ENCODE data around the gene GANAB.

The GANAB gene

DNA sequence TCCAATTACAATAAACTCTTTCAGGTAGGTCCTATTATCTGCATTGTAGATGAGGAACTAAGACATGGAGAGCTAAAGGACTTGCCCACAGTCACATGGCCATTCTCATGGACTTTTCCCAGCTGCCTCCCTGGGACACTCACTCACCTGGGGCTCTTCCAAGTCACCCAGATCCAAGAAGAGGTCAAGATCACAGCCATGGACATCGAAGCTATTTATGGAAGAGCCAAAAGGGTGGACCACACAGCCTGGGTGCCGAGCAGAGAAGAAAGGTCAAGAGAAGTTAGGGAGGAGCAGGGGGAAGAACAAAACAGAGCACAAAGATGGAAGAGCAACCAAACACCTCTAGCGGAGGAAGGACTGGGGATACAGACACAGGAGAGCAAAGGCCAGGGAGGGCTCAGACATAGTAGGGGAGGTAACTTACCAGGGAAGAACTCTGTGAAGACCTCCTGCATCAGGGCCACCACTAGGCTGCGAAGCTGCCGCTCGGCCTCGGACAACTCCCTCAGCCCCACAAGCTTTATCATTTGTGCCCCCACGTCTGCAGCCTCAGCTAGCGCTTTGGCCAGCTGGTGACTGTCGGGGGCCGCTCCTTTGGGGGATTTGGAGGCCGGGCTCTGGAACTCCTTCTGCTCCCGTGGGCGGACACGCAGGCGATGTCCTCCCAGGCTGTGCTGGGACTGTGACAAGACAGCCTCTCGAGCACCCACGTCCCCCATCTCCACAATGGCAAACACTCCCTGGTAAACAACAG is 65.3 kb downstream of the GANAB start:
- TF ChIP-seq, protein P1, sequence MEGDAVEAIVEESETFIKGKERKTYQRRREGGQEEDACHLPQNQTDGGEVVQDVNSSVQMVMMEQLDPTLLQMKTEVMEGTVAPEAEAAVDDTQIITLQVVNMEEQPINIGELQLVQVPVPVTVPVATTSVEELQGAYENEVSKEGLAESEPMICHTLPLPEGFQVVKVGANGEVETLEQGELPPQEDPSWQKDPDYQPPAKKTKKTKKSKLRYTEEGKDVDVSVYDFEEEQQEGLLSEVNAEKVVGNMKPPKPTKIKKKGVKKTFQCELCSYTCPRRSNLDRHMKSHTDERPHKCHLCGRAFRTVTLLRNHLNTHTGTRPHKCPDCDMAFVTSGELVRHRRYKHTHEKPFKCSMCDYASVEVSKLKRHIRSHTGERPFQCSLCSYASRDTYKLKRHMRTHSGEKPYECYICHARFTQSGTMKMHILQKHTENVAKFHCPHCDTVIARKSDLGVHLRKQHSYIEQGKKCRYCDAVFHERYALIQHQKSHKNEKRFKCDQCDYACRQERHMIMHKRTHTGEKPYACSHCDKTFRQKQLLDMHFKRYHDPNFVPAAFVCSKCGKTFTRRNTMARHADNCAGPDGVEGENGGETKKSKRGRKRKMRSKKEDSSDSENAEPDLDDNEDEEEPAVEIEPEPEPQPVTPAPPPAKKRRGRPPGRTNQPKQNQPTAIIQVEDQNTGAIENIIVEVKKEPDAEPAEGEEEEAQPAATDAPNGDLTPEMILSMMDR (IDR thresholded peaks at IDR 0.05; ENCODE audit: extremely low read depth, missing control alignments), result no peak
- DNase-seq (ENCODE audit: low spot score), result no peak

DNA sequence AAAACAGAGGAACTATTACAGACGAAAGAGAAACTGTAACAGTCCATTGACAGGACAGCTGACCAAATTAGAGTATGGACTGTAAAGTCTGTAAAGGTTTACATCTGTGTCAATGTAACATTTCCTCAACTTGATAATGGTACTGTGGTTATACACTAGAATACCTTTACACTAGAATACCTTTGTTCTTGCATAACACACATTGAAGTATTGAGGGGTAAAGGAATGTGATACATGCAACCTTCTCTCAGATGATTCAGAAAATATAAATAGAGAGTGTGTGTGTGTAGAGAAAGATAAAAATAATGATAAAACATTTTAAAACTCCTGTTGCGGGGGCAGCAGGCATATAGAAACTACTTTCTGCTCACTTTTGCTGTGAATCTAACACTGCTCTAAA is 67.2 kb downstream of the GANAB start:
- DNase-seq (ENCODE audit: low spot score), result no peak
- TF ChIP-seq, protein P1 (IDR thresholded peaks at IDR 0.05; ENCODE audit: extremely low read depth, missing control alignments), result no peak

DNA sequence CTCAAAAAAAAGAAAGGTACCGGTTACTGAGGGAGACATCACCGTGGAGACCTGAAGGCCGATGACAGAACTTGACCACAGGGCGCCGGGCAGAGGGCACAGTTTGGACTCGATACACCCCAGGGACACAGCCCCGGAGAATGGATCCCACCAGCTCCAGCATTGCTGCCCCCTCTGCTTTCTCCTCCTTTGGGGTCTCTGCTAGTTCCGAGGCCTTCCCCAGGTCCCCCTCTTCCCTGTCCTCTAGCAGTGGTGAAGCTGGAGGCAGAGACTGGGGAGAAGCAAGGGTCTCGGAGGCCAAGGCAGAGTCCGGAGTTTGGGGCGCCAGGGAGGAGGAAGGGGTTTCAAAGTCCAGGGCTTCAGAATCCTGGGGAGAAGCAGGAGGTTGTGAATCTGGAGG is 67.9 kb downstream of the GANAB start:
- TF ChIP-seq, protein P1 (IDR thresholded peaks at IDR 0.05; ENCODE audit: extremely low read depth, missing control alignments), result no peak
- no peak for DNase-seq (ENCODE audit: low spot score)

DNA sequence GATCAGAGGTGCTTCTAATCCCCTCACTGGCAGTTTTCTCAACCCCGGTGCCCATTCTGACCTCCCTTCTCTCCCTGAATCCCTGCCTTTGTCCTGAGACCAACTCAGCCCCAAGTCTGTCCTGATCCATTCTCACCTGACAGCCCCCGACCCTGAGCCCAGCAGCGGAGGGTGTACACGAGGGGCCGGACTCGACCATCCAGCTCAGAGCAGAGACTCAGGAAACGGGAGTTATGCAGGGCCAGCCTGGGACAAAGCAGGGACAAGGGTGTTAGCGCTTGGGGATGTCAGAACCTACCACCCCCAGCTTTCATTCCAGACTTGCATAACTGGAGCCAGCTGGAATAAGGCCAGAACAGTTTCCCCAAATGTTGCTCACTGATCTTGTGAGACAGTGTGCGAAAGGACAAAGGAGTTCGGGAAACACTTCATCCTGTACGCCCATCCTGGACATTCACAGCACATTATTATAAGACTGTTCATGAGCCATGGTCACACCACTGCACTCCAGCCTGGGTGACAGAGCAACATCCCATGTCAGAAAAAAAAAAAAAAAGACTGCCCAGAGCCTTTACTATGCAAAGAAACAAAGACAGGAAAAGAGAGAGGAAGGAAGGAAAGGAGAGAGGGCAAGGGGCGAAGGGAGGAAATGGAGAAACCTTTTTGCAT is 69.2 kb downstream of the GANAB start:
- TF ChIP-seq, protein P1 (IDR thresholded peaks at IDR 0.05; ENCODE audit: extremely low read depth, missing control alignments), result no peak
- DNase-seq (ENCODE audit: low spot score), result no peak

DNA sequence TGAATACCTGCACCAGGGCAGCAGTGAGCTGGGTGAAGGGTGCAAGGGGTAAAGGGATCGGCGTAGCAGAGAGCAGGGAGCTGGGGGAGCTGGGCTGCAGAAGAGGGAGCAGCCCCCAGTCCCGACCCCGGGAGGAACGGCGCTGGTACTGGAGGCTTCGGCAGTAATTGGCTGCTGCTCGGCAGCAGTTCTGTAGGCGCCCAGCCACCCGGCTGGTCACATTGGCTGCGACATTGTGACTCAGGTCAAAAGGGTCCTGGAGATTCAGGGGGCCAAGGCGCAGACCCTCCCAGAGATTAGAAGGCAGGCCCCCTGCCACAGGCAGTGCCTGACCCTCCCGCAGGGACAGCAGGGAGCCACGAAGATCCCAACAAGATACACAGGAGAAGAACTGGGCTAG is 70.6 kb downstream of the GANAB start:
- TF ChIP-seq, protein P1 (IDR thresholded peaks at IDR 0.05; ENCODE audit: extremely low read depth, missing control alignments), result no peak

DNA sequence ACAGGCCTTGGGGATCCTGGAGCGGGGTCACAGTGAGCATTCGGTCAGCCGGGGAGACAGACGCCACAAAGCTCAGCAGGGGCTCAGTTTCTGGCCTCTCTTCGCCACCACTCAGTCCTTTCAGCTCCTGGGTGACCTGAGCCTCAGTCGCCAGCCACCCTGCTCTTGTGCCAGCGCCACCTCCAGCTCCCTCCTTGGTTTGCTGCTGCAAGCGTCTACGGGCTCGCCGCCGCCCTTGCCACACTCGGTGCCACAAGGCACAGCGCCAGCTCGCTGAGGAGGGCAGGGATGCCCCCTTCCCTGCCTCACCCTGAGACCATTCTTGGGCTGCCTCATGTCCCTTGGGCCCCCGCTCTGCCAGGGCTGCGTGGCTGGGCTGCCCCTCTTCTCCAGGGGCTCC is 71.3 kb downstream of the GANAB start:
- DNase-seq (ENCODE audit: low spot score), result no peak
- TF ChIP-seq, protein P1 (IDR thresholded peaks at IDR 0.05; ENCODE audit: extremely low read depth, missing control alignments), result no peak

More for the DNA sequence above, 70.6 kb downstream of the GANAB start:
- DNase-seq (ENCODE audit: low spot score), result no peak
